ENCODE data around the gene OSBPL10. TPM values are rescaled to one million over a fixed set of nuclear protein-coding genes. Genes with fewer than 3 reads are reported as not detected.
A peak's percentile ranks its signal among the peaks of the same experiment; 100 is the strongest.

The OSBPL10 gene
- total RNA-seq, 1 donor from 2014 or later = 52.7 TPM

DNA sequence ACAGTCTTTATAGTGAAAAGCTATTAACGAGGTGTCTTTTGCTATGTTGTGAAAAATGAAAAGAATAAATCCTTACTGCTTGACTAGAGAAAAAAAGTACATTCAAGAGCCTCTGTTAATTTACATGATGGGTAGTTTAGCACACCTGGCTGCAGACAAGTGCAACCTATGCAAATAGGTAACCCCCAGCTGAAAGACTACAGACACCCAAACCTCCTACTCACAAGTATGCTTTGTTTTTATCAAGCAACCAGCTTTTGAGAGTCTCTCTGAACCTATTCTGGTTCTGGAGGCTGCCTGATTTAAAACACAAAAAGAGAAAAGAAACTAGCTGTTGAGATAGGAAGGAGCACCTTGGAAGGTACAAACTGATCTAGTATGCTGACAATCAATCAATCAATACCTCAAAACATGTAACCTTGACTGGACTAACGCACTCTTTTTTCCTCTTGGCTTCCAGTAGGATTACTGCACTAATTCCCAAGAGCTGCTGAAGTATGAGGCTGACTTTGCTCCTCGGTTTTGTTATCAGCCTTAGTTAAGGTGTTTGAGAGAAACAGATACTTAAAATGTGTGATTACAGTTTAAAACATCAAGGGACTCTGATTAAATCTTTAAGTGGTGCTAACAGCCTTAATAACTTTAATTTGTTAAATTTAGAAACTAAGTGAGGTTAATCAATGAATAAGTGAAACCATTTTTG is 63.6 kb downstream of the OSBPL10 start:
- no peaks in the 10 kb centered on the region for H3K27me3 ChIP-seq (ENCODE audit: insufficient read depth, low read length)
- H3K9me3 ChIP-seq (ENCODE audit: insufficient read depth, low read depth, low read length) = no peaks in the 10 kb centered on the region
- H3K36me3 ChIP-seq (ENCODE audit: insufficient read depth, low read length) = no peaks in the 10 kb centered on the region
- Mint-ChIP-seq H3K4me3 (ENCODE audit: unreplicated experiment) (peak overlapping the region; percentile 50), H3K9me3 (ENCODE audit: unreplicated experiment) (no peaks in the 10 kb centered on the region), H3K27ac (ENCODE audit: unreplicated experiment) (no peak overlapping the region), H3K36me3 (ENCODE audit: low read depth, unreplicated experiment) (peaks cover 5% of the 10 kb centered on the region), H3K27me3 (ENCODE audit: low read depth, unreplicated experiment) (no peaks in the 10 kb centered on the region), H3K4me1 (ENCODE audit: low read depth, unreplicated experiment) (peaks cover 31% of the 10 kb centered on the region)
- H2AFZ ChIP-seq (ENCODE audit: low read depth, low read length) = no peak overlapping the region
- no peak for TF ChIP-seq EZH2 (IDR thresholded peaks at IDR 0.05; ENCODE audit: insufficient read depth, low read length)
- TF ChIP-seq, protein P1, sequence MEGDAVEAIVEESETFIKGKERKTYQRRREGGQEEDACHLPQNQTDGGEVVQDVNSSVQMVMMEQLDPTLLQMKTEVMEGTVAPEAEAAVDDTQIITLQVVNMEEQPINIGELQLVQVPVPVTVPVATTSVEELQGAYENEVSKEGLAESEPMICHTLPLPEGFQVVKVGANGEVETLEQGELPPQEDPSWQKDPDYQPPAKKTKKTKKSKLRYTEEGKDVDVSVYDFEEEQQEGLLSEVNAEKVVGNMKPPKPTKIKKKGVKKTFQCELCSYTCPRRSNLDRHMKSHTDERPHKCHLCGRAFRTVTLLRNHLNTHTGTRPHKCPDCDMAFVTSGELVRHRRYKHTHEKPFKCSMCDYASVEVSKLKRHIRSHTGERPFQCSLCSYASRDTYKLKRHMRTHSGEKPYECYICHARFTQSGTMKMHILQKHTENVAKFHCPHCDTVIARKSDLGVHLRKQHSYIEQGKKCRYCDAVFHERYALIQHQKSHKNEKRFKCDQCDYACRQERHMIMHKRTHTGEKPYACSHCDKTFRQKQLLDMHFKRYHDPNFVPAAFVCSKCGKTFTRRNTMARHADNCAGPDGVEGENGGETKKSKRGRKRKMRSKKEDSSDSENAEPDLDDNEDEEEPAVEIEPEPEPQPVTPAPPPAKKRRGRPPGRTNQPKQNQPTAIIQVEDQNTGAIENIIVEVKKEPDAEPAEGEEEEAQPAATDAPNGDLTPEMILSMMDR (IDR thresholded peaks at IDR 0.05; ENCODE audit: insufficient read depth, low read depth, low read length) = no peak
- no peaks in the 10 kb centered on the region for H3K4me1 ChIP-seq (ENCODE audit: insufficient read depth, low read length)
- DNase-seq (ENCODE audit: low read depth) (no peak), FAIRE-seq (no peak)
- H3K79me2 ChIP-seq (ENCODE audit: insufficient read depth, low read length) = peaks cover 4% of the 10 kb centered on the region
- no peak overlapping the region for H3K4me3 ChIP-seq (ENCODE audit: insufficient read depth, low read depth, low read length)
- peak overlapping the region; percentile 56 for H3K4me2 ChIP-seq (ENCODE audit: low read length)
- H3K9ac ChIP-seq (ENCODE audit: low read length) = no peak overlapping the region
- peaks cover 14% of the 10 kb centered on the region for H4K20me1 ChIP-seq (ENCODE audit: insufficient read depth, low read length)
- H3K27ac ChIP-seq (ENCODE audit: low read depth, low read length) = no peak overlapping the region

DNA sequence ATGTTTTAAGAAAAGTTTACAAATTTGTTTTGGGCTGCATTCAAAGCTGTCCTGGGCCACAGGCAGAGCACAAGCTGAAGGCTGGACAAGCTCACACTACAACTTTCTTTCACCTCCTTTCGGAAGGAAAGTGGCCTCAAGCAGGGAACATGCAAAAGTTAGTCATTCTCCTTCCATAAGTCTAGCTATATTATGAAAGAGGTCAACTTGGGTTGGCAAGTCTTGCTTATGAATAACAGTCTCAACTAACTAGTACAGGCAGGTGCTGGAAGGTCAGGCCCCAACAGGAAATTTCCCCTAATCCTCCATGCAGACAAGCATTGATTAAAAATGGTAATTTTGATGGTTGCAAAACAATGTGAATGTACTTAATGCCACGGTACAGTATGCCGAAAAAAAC is 69.4 kb downstream of the OSBPL10 start:
- Mint-ChIP-seq H3K36me3 (ENCODE audit: low read depth, unreplicated experiment) (peaks cover 3% of the 10 kb centered on the region), H3K4me3 (ENCODE audit: unreplicated experiment) (no peak overlapping the region)

More for the DNA sequence above, 69.4 kb downstream of the OSBPL10 start:
- no peak overlapping the region for H3K27ac Mint-ChIP-seq (ENCODE audit: unreplicated experiment)
- TF ChIP-seq, protein P1 (IDR thresholded peaks at IDR 0.05; ENCODE audit: insufficient read depth, low read depth, low read length) = no peak
- TF ChIP-seq EZH2 (IDR thresholded peaks at IDR 0.05; ENCODE audit: insufficient read depth, low read length) = no peak
- Histone ChIP-seq H3K9me3 (ENCODE audit: insufficient read depth, low read depth, low read length) (no peaks in the 10 kb centered on the region), H3K4me1 (ENCODE audit: insufficient read depth, low read length) (no peaks in the 10 kb centered on the region), H4K20me1 (ENCODE audit: insufficient read depth, low read length) (peaks cover 9% of the 10 kb centered on the region), H3K4me3 (ENCODE audit: insufficient read depth, low read depth, low read length) (no peak overlapping the region), H2AFZ (ENCODE audit: low read depth, low read length) (no peak overlapping the region), H3K27me3 (ENCODE audit: insufficient read depth, low read length) (no peaks in the 10 kb centered on the region), H3K27ac (ENCODE audit: low read depth, low read length) (no peak overlapping the region), H3K79me2 (ENCODE audit: insufficient read depth, low read length) (no peaks in the 10 kb centered on the region), H3K4me2 (ENCODE audit: low read length) (no peak overlapping the region), H3K9ac (ENCODE audit: low read length) (no peak overlapping the region), H3K36me3 (ENCODE audit: insufficient read depth, low read length) (no peaks in the 10 kb centered on the region)
- FAIRE-seq (no peak), DNase-seq (ENCODE audit: low read depth) (no peak)
- H3K9me3 Mint-ChIP-seq (ENCODE audit: unreplicated experiment) = no peaks in the 10 kb centered on the region
- peaks cover 17% of the 10 kb centered on the region for H3K4me1 Mint-ChIP-seq (ENCODE audit: low read depth, unreplicated experiment)
- H3K27me3 Mint-ChIP-seq (ENCODE audit: low read depth, unreplicated experiment) = no peaks in the 10 kb centered on the region

Data from astrocyte (in vitro differentiated cells and primary cell).